ENCODE results near the gene KRTAP12-1. TPM values are rescaled to one million over a fixed set of nuclear protein-coding genes. Genes with fewer than 3 reads are reported as not detected.
"Not testable (repeated sequence)": the region's sequence is repeated elsewhere in the genome, so short reads cannot be mapped to it uniquely, and the experiment has no call there.

Gene KRTAP12-1
- total RNA-seq, 1 donor from 2014 or later, result not detected

GRCh38 chr21:44699502-44700001, 17.6 kb upstream of the KRTAP12-1 start:
- H3K9me3 ChIP-seq (replicated peaks), result peaks cover 3% of the 10 kb centered on the region
- TF ChIP-seq, protein P1, sequence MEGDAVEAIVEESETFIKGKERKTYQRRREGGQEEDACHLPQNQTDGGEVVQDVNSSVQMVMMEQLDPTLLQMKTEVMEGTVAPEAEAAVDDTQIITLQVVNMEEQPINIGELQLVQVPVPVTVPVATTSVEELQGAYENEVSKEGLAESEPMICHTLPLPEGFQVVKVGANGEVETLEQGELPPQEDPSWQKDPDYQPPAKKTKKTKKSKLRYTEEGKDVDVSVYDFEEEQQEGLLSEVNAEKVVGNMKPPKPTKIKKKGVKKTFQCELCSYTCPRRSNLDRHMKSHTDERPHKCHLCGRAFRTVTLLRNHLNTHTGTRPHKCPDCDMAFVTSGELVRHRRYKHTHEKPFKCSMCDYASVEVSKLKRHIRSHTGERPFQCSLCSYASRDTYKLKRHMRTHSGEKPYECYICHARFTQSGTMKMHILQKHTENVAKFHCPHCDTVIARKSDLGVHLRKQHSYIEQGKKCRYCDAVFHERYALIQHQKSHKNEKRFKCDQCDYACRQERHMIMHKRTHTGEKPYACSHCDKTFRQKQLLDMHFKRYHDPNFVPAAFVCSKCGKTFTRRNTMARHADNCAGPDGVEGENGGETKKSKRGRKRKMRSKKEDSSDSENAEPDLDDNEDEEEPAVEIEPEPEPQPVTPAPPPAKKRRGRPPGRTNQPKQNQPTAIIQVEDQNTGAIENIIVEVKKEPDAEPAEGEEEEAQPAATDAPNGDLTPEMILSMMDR (IDR thresholded peaks at IDR 0.05; ENCODE audit: borderline replicate concordance), result no peak
- no peaks in the 10 kb centered on the region for H3K36me3 ChIP-seq
- peaks cover 90% of the 10 kb centered on the region for H3K27me3 ChIP-seq (ENCODE audit: low read depth)
- no peaks in the 10 kb centered on the region for H3K4me1 ChIP-seq
- no peak for DNase-seq
- H3K4me3 ChIP-seq, result no peak overlapping the region
- H3K27ac ChIP-seq (replicated peaks), result no peak overlapping the region
- intact Hi-C loops (cut with micrococcal nuclease), result no loop called here

DNA sequence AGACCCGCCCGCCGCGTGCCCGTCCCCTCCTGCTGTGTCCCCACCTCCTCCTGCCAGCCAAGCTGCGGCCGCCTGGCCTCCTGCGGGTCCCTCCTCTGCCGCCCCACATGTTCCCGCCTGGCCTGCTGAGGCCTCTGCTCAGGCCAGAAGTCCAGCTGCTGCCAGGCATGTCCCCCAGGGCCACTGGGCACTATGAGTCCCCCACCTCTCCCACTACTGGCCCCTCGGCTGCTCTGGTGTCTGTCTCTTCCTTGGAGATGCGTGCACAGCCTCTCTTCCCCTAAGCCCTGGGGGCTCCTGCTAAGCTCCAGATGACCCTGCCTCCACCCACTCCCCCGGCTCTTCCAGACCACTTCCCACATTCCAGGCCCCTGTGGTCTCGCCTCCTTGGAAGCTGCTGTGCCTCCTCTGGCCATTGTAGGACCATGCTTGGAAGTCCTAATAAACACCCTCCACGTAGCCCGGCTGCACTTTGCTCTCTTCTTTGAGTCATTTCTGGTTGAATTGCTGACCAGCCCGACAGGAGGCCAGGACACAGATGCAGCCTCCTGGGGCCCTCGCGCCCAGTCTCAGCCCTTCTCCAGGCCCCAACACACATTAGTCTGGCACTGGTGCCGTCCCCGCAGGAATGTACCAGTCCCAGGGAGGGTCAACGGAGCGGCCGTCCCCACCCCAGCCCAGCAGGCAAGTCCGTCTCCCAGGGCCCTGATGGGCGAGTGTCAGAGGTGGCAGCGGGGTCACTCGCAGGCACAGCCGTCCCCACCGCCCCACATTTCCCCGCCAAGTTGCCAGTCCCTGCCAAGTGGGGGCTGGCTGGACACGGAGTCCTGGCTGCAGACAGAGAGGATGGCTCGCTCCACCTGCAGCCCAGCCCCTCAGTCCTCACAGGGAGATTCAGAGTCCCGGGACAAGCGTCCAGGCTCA, 16.1 kb upstream of the KRTAP12-1 start:
- TF ChIP-seq, protein P1 (IDR thresholded peaks at IDR 0.05; ENCODE audit: borderline replicate concordance), result no peak
- no peak for DNase-seq
- H3K4me3 ChIP-seq, result no peak overlapping the region
- no peaks in the 10 kb centered on the region for H3K4me1 ChIP-seq
- H3K9me3 ChIP-seq (replicated peaks), result peaks cover 18% of the 10 kb centered on the region
- intact Hi-C loops (cut with micrococcal nuclease), result no loop called here
- H3K36me3 ChIP-seq, result no peaks in the 10 kb centered on the region
- no peak overlapping the region for H3K27ac ChIP-seq (replicated peaks)
- H3K27me3 ChIP-seq (ENCODE audit: low read depth), result peaks cover 76% of the 10 kb centered on the region

DNA sequence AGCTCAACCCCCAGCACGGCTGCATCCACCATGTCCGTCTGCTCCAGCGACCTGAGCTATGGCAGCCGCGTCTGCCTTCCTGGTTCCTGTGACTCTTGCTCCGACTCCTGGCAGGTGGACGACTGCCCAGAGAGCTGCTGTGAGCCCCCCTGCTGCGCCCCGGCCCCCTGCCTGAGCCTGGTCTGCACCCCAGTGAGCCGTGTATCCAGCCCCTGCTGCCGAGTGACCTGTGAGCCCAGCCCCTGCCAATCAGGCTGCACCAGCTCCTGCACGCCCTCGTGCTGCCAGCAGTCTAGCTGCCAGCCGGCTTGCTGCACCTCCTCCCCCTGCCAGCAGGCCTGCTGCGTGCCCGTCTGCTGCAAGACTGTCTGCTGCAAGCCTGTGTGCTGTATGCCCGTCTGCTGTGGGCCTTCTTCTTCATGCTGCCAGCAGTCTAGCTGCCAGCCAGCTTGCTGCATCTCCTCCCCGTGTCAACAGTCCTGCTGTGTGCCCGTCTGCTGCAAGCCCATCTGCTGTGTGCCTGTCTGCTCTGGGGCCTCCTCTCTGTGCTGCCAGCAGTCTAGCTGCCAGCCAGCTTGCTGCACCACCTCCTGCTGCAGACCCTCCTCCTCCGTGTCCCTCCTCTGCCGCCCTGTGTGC, 15.3 kb upstream of the KRTAP12-1 start, which contains the start of gene KRTAP10-12:
Gene KRTAP10-12, plus strand, starts transcription at position 1 of the 639 bp plus-strand sequence. Its CDS starts 30 bp downstream, at position 31.
- H3K36me3 ChIP-seq; DNase-seq; H3K27ac ChIP-seq (replicated peaks); intact Hi-C loops (cut with micrococcal nuclease); H3K4me1 ChIP-seq; H3K4me3 ChIP-seq: not testable (repeated sequence)
- peaks cover 26% of the 10 kb centered on the region for H3K9me3 ChIP-seq (replicated peaks)
- peaks cover 68% of the 10 kb centered on the region for H3K27me3 ChIP-seq (ENCODE audit: low read depth)

DNA sequence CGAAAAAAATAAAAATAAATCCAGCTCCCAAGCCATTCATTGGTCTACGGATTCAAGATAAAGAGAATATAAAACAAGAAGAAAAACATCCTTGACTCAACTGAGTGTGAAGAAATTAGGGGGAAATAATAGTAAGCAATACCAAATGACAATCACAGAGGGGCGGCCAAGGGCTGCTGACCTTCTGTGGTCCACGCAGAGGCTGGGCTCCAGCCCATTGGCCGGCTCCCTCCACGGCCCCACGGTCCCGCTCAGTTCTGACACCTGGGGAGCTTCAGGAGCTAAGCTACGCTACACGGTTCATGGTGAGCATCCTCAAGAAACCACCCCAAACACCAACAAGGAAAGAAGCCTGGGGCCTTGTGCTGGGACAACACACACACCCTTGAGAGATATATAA, 14.6 kb upstream of the KRTAP12-1 start:
- intact Hi-C loops (cut with micrococcal nuclease), result no loop called here
- DNase-seq, result no peak
- Histone ChIP-seq H3K9me3 (replicated peaks) (peaks cover 30% of the 10 kb centered on the region), H3K36me3 (no peaks in the 10 kb centered on the region), H3K27ac (replicated peaks) (no peak overlapping the region), H3K4me3 (no peak overlapping the region), H3K4me1 (no peaks in the 10 kb centered on the region), H3K27me3 (ENCODE audit: low read depth) (peaks cover 60% of the 10 kb centered on the region)
- TF ChIP-seq, protein P1 (IDR thresholded peaks at IDR 0.05; ENCODE audit: borderline replicate concordance), result no peak

GRCh38 chr21:44695641-44696040, 13.7 kb upstream of the KRTAP12-1 start:
- H3K27me3 ChIP-seq (ENCODE audit: low read depth), result peaks cover 51% of the 10 kb centered on the region
- peaks cover 30% of the 10 kb centered on the region for H3K9me3 ChIP-seq (replicated peaks)
- H3K27ac ChIP-seq (replicated peaks), result no peak overlapping the region
- intact Hi-C loops (cut with micrococcal nuclease), result no loop called here
- no peaks in the 10 kb centered on the region for H3K4me1 ChIP-seq
- no peak for DNase-seq
- TF ChIP-seq, protein P1 (IDR thresholded peaks at IDR 0.05; ENCODE audit: borderline replicate concordance), result no peak
- no peak overlapping the region for H3K4me3 ChIP-seq
- H3K36me3 ChIP-seq, result no peaks in the 10 kb centered on the region

All from left ventricle myocardium inferior (tissue), 1 donor.